Large intestine (tissue), 3 donors: ENCODE measurements around the gene ZMYND15. TPM values are rescaled to one million over a fixed set of nuclear protein-coding genes. Genes with fewer than 3 reads are reported as not detected.

Source experiments
- DNase-seq, 2 donors: peaks; one replicate each; pipeline versions ENCODE4 v3.0.0 to v3.0.0-alpha.2; 2013
- H3K27ac ChIP-seq: one replicate; pipeline ENCODE4 v1.5.1; 2013; ENCODE audit warnings: low read length
- H3K27me3 ChIP-seq: 2 replicates; pipeline ENCODE4 v1.6.1; 2013; ENCODE audit warnings: low read length; ENCODE audit not compliant: control insufficient read depth, insufficient read depth
- H3K36me3 ChIP-seq: 2 replicates; pipeline ENCODE4 v1.6.1; 2013; ENCODE audit warnings: low read length; ENCODE audit not compliant: control insufficient read depth, insufficient read depth
- H3K4me1 ChIP-seq: one replicate; pipeline ENCODE4 v1.6.1; 2013; ENCODE audit warnings: low read length; ENCODE audit not compliant: control insufficient read depth, insufficient read depth
- H3K4me3 ChIP-seq: one replicate; pipeline ENCODE4 v1.5.1; 2013; ENCODE audit warnings: low read length
- H3K9me3 ChIP-seq: one replicate; pipeline ENCODE4 v1.6.1; 2013; ENCODE audit warnings: mild to moderate bottlenecking, low read depth, low read length, moderate library complexity; ENCODE audit not compliant: control insufficient read depth
- WGBS: methylation state at CpG from one replicate; pipeline ENCODE4 v1.1.5; 2013; ENCODE audit warnings: low lambda C conversion rate; ENCODE audit not compliant: insufficient coverage; 5-methylcytosine and 5-hydroxymethylcytosine counted together
- polyA plus RNA-seq: library from polyadenylated mRNA; unstranded; fragments of 120-200 nt; gene quantifications from one replicate; pipeline ENCODE4 v1.2.1, GENCODE V29; 2013

ZMYND15 gene
- polyA plus RNA-seq, 1 donor, result 5.1 TPM

- Histone ChIP-seq H3K4me3 (no peak overlapping the region), H3K9me3 (no peaks in the 10 kb centered on the region), H3K27ac (no peak overlapping the region), H3K27me3 (no peaks in the 10 kb centered on the region), H3K4me1 (peaks cover 23% of the 10 kb centered on the region), H3K36me3 (peaks cover 1% of the 10 kb centered on the region)
- WGBS, result 100% methylated on average over 3 of the region's 9 CpGs
- no peak for DNase-seq
Observed at GRCh38 chr17:4725646-4726310, 13.9 kb upstream of the ZMYND15 start.

DNA sequence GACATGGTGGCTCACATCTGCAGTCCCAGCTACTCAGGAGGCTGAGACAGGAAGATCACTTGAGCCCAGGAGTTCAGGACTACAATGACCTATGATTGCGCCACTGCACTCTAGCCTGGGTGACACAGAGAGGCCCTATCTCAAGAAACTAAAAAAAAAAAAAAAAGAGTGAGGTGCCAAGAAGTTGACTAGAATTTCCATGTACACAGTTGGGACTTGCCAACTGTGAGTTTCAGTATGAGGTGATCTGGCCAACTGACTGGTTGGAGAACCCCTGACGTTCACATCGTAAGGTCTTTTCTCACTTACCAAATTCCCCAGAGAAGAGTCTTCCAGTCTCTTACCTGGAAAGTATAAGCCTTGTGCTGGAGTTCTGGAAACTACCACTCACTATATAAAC lies 11.5 kb upstream of the ZMYND15 start:
- DNase-seq, result peak; percentile 72 to 79
- H3K9me3 ChIP-seq, result no peaks in the 10 kb centered on the region
- no peaks in the 10 kb centered on the region for H3K27me3 ChIP-seq
- H3K27ac ChIP-seq, result peak overlapping the region; percentile 66
- H3K36me3 ChIP-seq, result peaks cover 4% of the 10 kb centered on the region
- no peak overlapping the region for H3K4me3 ChIP-seq
- peaks cover 10% of the 10 kb centered on the region for H3K4me1 ChIP-seq
- WGBS, result no CpG with 5 or more reads among the region's 3 CpGs

DNA sequence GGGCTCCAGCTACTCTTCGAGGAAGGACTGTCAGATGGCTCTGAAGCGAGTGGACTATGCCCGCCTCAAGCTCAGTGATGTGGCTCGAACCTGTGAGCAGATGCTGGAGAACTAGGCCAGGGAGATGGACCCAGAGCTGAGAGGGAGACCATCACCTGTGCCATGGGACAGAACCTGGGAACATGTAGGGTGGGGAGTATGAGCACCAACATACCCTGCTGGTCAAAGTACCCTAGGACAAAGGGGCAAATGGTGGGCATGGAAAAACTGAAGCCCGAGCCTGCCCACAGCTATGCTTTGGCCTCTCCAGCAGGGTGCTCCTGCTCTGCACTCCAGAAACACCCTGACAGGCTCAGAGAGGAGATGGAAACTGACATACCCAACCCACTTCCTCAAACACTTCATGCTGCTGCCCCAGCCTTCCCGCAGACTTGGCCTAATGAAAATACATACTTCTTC lies 6.5 kb upstream of the ZMYND15 start:
- WGBS, result no CpG with 5 or more reads among the region's 6 CpGs
- peaks cover 13% of the 10 kb centered on the region for H3K36me3 ChIP-seq
- H3K9me3 ChIP-seq, result no peaks in the 10 kb centered on the region
- peaks cover 19% of the 10 kb centered on the region for H3K4me1 ChIP-seq
- H3K27me3 ChIP-seq, result peaks cover 2% of the 10 kb centered on the region
- no peak overlapping the region for H3K27ac ChIP-seq
- H3K4me3 ChIP-seq, result no peak overlapping the region
- DNase-seq, result no peak

GRCh38 chr17:4734857-4735475 lies 4.7 kb upstream of the ZMYND15 start:
- Histone ChIP-seq H3K27me3 (peaks cover 16% of the 10 kb centered on the region), H3K9me3 (no peaks in the 10 kb centered on the region), H3K4me1 (peaks cover 24% of the 10 kb centered on the region), H3K27ac (no peak overlapping the region), H3K4me3 (no peak overlapping the region), H3K36me3 (peaks cover 13% of the 10 kb centered on the region)
- DNase-seq, result no peak
- WGBS, result no CpG with 5 or more reads among the region's 8 CpGs

DNA sequence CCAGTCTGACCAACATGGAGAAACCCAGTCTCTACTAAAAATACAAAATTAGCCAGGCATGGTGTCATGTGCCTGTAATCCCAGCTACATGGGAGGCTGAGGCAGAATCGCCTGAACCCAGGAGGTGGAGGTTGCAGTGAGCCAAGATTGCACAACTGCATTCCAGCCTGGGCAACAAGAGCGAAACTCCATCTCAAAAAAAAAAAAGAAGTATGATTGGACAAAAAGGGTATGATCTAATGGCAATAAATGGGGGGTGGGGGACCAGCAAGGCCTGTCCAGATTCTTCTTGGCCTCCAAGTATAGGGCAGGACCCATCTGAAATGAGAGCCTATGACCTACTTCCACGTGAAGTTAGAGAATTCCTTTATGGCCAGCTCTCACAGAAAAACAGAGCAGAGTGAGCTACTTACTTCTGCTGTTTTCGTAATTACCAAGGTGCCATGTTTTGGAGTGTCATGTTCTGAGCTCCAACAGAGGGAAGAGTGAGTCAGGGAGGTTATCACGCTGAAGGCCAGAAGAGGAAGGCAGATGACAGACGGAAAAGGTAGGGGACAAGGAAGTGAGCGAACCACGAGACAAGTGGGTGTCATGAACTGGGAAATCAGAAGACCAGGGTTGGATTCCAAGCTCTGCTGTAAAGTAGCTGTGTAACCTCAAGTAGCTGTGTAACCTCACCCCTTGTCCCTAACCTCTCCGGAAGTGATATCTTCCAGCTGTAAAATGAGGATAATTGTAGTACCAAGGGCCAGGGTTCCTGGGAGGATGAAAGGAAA lies 3.6 kb upstream of the ZMYND15 start:
- H3K27ac ChIP-seq, result peak overlapping the region; percentile 59
- peaks cover 24% of the 10 kb centered on the region for H3K4me1 ChIP-seq
- H3K4me3 ChIP-seq, result no peak overlapping the region
- no peaks in the 10 kb centered on the region for H3K9me3 ChIP-seq
- peaks cover 13% of the 10 kb centered on the region for H3K36me3 ChIP-seq
- 37% methylated on average over 2 of the region's 9 CpGs for WGBS
- H3K27me3 ChIP-seq, result peaks cover 23% of the 10 kb centered on the region
- peak; percentile 65 to 83 for DNase-seq

GRCh38 chr17:4738136-4739121 lies 1.2 kb upstream of the ZMYND15 start:
- H3K9me3 ChIP-seq, result no peaks in the 10 kb centered on the region
- DNase-seq, result peak; percentile 59 to 84
- peak overlapping the region; percentile 60 for H3K27ac ChIP-seq
- H3K27me3 ChIP-seq, result peaks cover 23% of the 10 kb centered on the region
- H3K36me3 ChIP-seq, result peaks cover 8% of the 10 kb centered on the region
- peaks cover 24% of the 10 kb centered on the region for H3K4me1 ChIP-seq
- WGBS, result 57% methylated on average over 1 of the region's 41 CpGs
- H3K4me3 ChIP-seq, result peak overlapping the region; percentile 79

GRCh38 chr17:4740025-4740351 lies 355 bp downstream of the ZMYND15 start:
- no CpG with 5 or more reads among the region's 13 CpGs for WGBS
- H3K4me1 ChIP-seq, result peaks cover 27% of the 10 kb centered on the region

GRCh38 chr17:4740584-4740983 lies 951 bp downstream of the ZMYND15 start:
- H3K27me3 ChIP-seq, result peaks cover 44% of the 10 kb centered on the region
- no peak for DNase-seq
- no peaks in the 10 kb centered on the region for H3K9me3 ChIP-seq
- no CpG with 5 or more reads among the region's 8 CpGs for WGBS
- peaks cover 30% of the 10 kb centered on the region for H3K4me1 ChIP-seq
- H3K27ac ChIP-seq, result no peak overlapping the region
- no peaks in the 10 kb centered on the region for H3K36me3 ChIP-seq
- H3K4me3 ChIP-seq, result no peak overlapping the region

More at GRCh38 chr17:4740025-4740351, 355 bp downstream of the ZMYND15 start:
- Histone ChIP-seq H3K36me3 (peaks cover 1% of the 10 kb centered on the region), H3K4me3 (peak overlapping the region; percentile 79), H3K9me3 (no peaks in the 10 kb centered on the region), H3K27ac (no peak overlapping the region), H3K27me3 (peaks cover 39% of the 10 kb centered on the region)
- DNase-seq, result no peak

DNA sequence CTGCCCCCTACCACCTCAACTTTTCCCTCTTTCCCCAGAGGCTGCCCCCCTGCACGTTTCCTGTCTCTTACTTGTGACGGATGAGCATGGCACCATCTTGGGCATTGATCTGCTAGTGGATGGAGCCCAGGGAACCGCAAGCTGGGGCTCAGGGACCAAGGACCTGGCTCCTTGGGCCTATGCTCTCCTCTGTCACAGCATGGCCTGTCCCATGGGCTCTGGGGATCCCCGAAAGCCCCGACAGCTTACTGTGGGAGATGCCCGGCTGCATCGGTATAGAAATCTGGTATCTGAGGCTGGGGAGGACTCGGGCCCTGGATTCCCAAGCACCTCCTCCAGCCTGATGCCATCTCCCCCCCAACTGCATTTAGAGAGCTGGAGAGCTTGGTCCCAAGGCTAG lies 1.9 kb downstream of the ZMYND15 start:
- H3K27me3 ChIP-seq, result peaks cover 51% of the 10 kb centered on the region
- no peak overlapping the region for H3K4me3 ChIP-seq
- H3K9me3 ChIP-seq, result no peaks in the 10 kb centered on the region
- no peaks in the 10 kb centered on the region for H3K36me3 ChIP-seq
- H3K4me1 ChIP-seq, result peaks cover 27% of the 10 kb centered on the region
- DNase-seq, result no peak
- no CpG with 5 or more reads among the region's 8 CpGs for WGBS
- no peak overlapping the region for H3K27ac ChIP-seq

DNA sequence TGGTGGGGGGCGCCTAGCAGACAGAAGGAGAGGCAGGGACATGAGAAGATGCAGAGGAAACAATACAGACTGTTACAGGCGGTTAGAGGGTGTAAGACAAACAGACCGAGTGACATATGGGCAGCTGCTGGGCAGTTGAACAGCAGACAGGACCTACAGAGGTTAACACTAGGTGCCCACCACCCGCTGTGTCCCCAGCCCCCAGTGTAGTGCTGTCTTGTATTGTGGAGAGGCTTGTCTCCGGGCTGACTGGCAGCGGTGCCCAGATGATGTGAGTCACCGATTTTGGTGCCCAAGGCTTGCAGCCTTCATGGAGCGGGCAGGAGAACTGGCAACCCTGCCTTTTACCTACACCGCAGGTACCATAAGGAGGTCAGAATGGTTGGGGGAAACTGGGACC lies 2.5 kb downstream of the ZMYND15 start:
- no peaks in the 10 kb centered on the region for H3K36me3 ChIP-seq
- peaks cover 51% of the 10 kb centered on the region for H3K27me3 ChIP-seq
- H3K4me3 ChIP-seq, result no peak overlapping the region
- H3K4me1 ChIP-seq, result peaks cover 22% of the 10 kb centered on the region
- WGBS, result no CpG with 5 or more reads among the region's 9 CpGs
- no peaks in the 10 kb centered on the region for H3K9me3 ChIP-seq
- DNase-seq, result no peak
- H3K27ac ChIP-seq, result no peak overlapping the region
